ENCODE results near the gene ADAMTSL1.

Gene ADAMTSL1

GRCh38 chr9:18775241-18775640, 301.3 kb downstream of the ADAMTSL1 start:
- H4K20me1 ChIP-seq (ENCODE audit: low read depth, low read length), result no peaks in the 10 kb centered on the region

GRCh38 chr9:18775930-18776329, 302.0 kb downstream of the ADAMTSL1 start:
- H3K79me2 ChIP-seq (ENCODE audit: insufficient read depth, low read length), result no peaks in the 10 kb centered on the region
- no peaks in the 10 kb centered on the region for H3K9me3 ChIP-seq (ENCODE audit: insufficient read depth, low read length)
- no peaks in the 10 kb centered on the region for H3K27me3 ChIP-seq (ENCODE audit: low read length)
- H4K20me1 ChIP-seq (ENCODE audit: low read depth, low read length), result no peaks in the 10 kb centered on the region
- no peaks in the 10 kb centered on the region for H3F3A ChIP-seq (ENCODE audit: insufficient read depth)
- TF ChIP-seq CTCF (IDR thresholded peaks at IDR 0.05; ENCODE audit: insufficient read depth, low read length, poor library complexity, severe bottlenecking), result no peak
- no peak for TF ChIP-seq EZH2phosphoT487 (conservative IDR thresholded peaks at IDR 0.05; ENCODE audit: low read length)
- H3K4me2 ChIP-seq (ENCODE audit: low read depth, low read length, poor library complexity, severe bottlenecking), result no peak overlapping the region
- H3K9me2 ChIP-seq (replicated peaks; ENCODE audit: insufficient read depth, low read length), result 0 out of 2 replicates have a peak, but pooled peaks cover 3% of the 10 kb centered on the region
- H3K27ac ChIP-seq (ENCODE audit: low read depth, low read length), result no peak overlapping the region
- H3K36me3 ChIP-seq (ENCODE audit: low read length), result no peaks in the 10 kb centered on the region
- no peak overlapping the region for H2AFZ ChIP-seq (ENCODE audit: low read depth, low read length, severe bottlenecking)
- no peak overlapping the region for H3K9ac ChIP-seq (ENCODE audit: low read length)
- H3K4me3 ChIP-seq (ENCODE audit: insufficient read depth, low read length, poor library complexity, severe bottlenecking), result no peak overlapping the region

More at GRCh38 chr9:18775241-18775640, 301.3 kb downstream of the ADAMTSL1 start:
- Histone ChIP-seq H3K9me3 (ENCODE audit: insufficient read depth, low read length) (no peaks in the 10 kb centered on the region), H3K36me3 (ENCODE audit: low read length) (no peaks in the 10 kb centered on the region), H3K9ac (ENCODE audit: low read length) (no peak overlapping the region), H3K27me3 (ENCODE audit: low read length) (no peaks in the 10 kb centered on the region), H3K27ac (ENCODE audit: low read depth, low read length) (no peak overlapping the region), H3F3A (ENCODE audit: insufficient read depth) (no peaks in the 10 kb centered on the region), H3K4me3 (ENCODE audit: insufficient read depth, low read length, poor library complexity, severe bottlenecking) (no peak overlapping the region), H3K9me2 (replicated peaks; ENCODE audit: insufficient read depth, low read length) (0 out of 2 replicates have a peak, but pooled peaks cover 3% of the 10 kb centered on the region), H3K79me2 (ENCODE audit: insufficient read depth, low read length) (no peaks in the 10 kb centered on the region), H2AFZ (ENCODE audit: low read depth, low read length, severe bottlenecking) (no peak overlapping the region), H3K4me2 (ENCODE audit: low read depth, low read length, poor library complexity, severe bottlenecking) (no peak overlapping the region)
- TF ChIP-seq CTCF (IDR thresholded peaks at IDR 0.05; ENCODE audit: insufficient read depth, low read length, poor library complexity, severe bottlenecking) (no peak), EZH2phosphoT487 (conservative IDR thresholded peaks at IDR 0.05; ENCODE audit: low read length) (no peak)

- Histone ChIP-seq H3K9ac (ENCODE audit: low read length) (no peak overlapping the region), H3K9me2 (replicated peaks; ENCODE audit: insufficient read depth, low read length) (0 out of 2 replicates have a peak, but pooled peaks cover 2% of the 10 kb centered on the region), H3K27me3 (ENCODE audit: low read length) (no peaks in the 10 kb centered on the region), H3K4me3 (ENCODE audit: insufficient read depth, low read length, poor library complexity, severe bottlenecking) (no peak overlapping the region), H3K9me3 (ENCODE audit: insufficient read depth, low read length) (no peaks in the 10 kb centered on the region), H3K36me3 (ENCODE audit: low read length) (no peaks in the 10 kb centered on the region), H3K79me2 (ENCODE audit: insufficient read depth, low read length) (no peaks in the 10 kb centered on the region), H3K27ac (ENCODE audit: low read depth, low read length) (no peak overlapping the region), H3K4me2 (ENCODE audit: low read depth, low read length, poor library complexity, severe bottlenecking) (no peak overlapping the region), H2AFZ (ENCODE audit: low read depth, low read length, severe bottlenecking) (no peak overlapping the region), H4K20me1 (ENCODE audit: low read depth, low read length) (no peaks in the 10 kb centered on the region), H3F3A (ENCODE audit: insufficient read depth) (no peaks in the 10 kb centered on the region)
- no peak for TF ChIP-seq CTCF (IDR thresholded peaks at IDR 0.05; ENCODE audit: insufficient read depth, low read length, poor library complexity, severe bottlenecking)
- TF ChIP-seq EZH2phosphoT487 (conservative IDR thresholded peaks at IDR 0.05; ENCODE audit: low read length), result no peak
These were observed 303.2 kb downstream of the ADAMTSL1 start for GRCh38 chr9:18776836-18777820.

Measured in SU-DHL-6 (cell line).